Activated B cell treated with CpG ODN at 0.5 μM for 24 hours (primary cell): Measurements from ENCODE around the gene KATNBL1. TPM values are rescaled to one million over a fixed set of nuclear protein-coding genes. Genes with fewer than 3 reads are reported as not detected.
"Not testable (repeated sequence)": the region's sequence is repeated elsewhere in the genome, so short reads cannot be mapped to it uniquely, and the experiment has no call there.

ENCODE experiments used
- ATAC-seq: fragments of 200-7000 bp; cut with Tn5 transposase; one replicate; pipeline ENCODE4 v1.10.0; 2021; ENCODE audit warnings: low read depth, mild to moderate bottlenecking, moderate library complexity
- CTCF ChIA-PET: fragments of 350-600 bp; sonication (Branson Sonifier 250); formaldehyde crosslinking; loops from one replicate; lab custom pipeline; 2021; ENCODE audit warnings: antibody characterized with exemption; lab: Charles Lee
- POLR2A ChIA-PET: fragments of 350-600 bp; sonication (Branson Sonifier 250); formaldehyde crosslinking; loops from one replicate; lab custom pipeline; 2021; ENCODE audit warnings: antibody characterized with exemption; lab: Charles Lee
- DNase-seq: peaks from one replicate; pipeline ENCODE4 v3.0.0; 2022
- H3K27ac Mint-ChIP-seq: one replicate; pipeline ENCODE4 v1.8.0; 2020; ENCODE audit warnings: mixed read lengths
- H3K27me3 Mint-ChIP-seq: one replicate; pipeline ENCODE4 v1.8.0; 2021; ENCODE audit warnings: mixed read lengths
- H3K36me3 Mint-ChIP-seq: one replicate; pipeline ENCODE4 v1.8.0; 2021; ENCODE audit warnings: low read depth, mixed read lengths
- H3K4me1 Mint-ChIP-seq: one replicate; pipeline ENCODE4 v1.8.0; 2021; ENCODE audit warnings: mixed read lengths
- H3K4me3 Mint-ChIP-seq: one replicate; pipeline ENCODE4 v1.8.0; 2020; ENCODE audit warnings: mild to moderate bottlenecking, mixed read lengths
- H3K9me3 Mint-ChIP-seq: one replicate; pipeline ENCODE4 v1.8.0; 2020; ENCODE audit warnings: mixed read lengths
- CTCF ChIP-seq: fragments of 200-600 bp; IDR thresholded peaks from one replicate; pipeline ENCODE4 v1.8.0; 2022; ENCODE audit warnings: antibody characterized with exemption, mild to moderate bottlenecking
- intact Hi-C: fragments of 100-400 bp; cut with micrococcal nuclease; formaldehyde crosslinking; loops from one replicate; pipeline ENCODE4 v1.15.1; 2024
- total RNA-seq: library from RNA; stranded (reverse); gene quantifications from 2 replicates; pipeline ENCODE4 v1.2.3, GENCODE V29; 2022

Gene KATNBL1
- total RNA-seq, 1 donor from 2014 or later = 53.3 TPM

- H3K27ac Mint-ChIP-seq = no peak overlapping the region
- no peak overlapping the region for H3K4me3 Mint-ChIP-seq
- H3K36me3 Mint-ChIP-seq = no peaks in the 10 kb centered on the region
- POLR2A ChIA-PET = no interaction called here
- ATAC-seq (no peak), DNase-seq (no peak)
- TF ChIP-seq CTCF = no peak
- no peaks in the 10 kb centered on the region for H3K9me3 Mint-ChIP-seq
- CTCF ChIA-PET = no interaction called here
- H3K4me1 Mint-ChIP-seq = no peaks in the 10 kb centered on the region
- peaks cover 6% of the 10 kb centered on the region for H3K27me3 Mint-ChIP-seq
- intact Hi-C loops = no loop called here
Measured at GRCh38 chr15:34125945-34126344, 84.0 kb downstream of the KATNBL1 start.

- CTCF ChIA-PET = no interaction called here
- TF ChIP-seq CTCF = no peak
- no peaks in the 10 kb centered on the region for H3K4me1 Mint-ChIP-seq
Measured at GRCh38 chr15:34124651-34125050, 85.2 kb downstream of the KATNBL1 start.

GRCh38 chr15:34122771-34123183 is 87.1 kb downstream of the KATNBL1 start:
- Mint-ChIP-seq H3K27me3 (peaks cover 16% of the 10 kb centered on the region), H3K27ac (no peak overlapping the region), H3K4me3 (no peak overlapping the region), H3K36me3 (no peaks in the 10 kb centered on the region), H3K9me3 (no peaks in the 10 kb centered on the region), H3K4me1 (no peaks in the 10 kb centered on the region)
- TF ChIP-seq CTCF = no peak
- intact Hi-C loops = no loop called here
- DNase-seq (no peak), ATAC-seq (no peak)
- ChIA-PET POLR2A (no interaction called here), CTCF (no interaction called here)

More at GRCh38 chr15:34124651-34125050, 85.2 kb downstream of the KATNBL1 start:
- no peak for DNase-seq
- H3K4me3 Mint-ChIP-seq = no peak overlapping the region
- POLR2A ChIA-PET = no interaction called here
- H3K36me3 Mint-ChIP-seq = no peaks in the 10 kb centered on the region
- H3K9me3 Mint-ChIP-seq = no peaks in the 10 kb centered on the region
- no peak for ATAC-seq
- intact Hi-C loops = no loop called here
- no peak overlapping the region for H3K27ac Mint-ChIP-seq
- peaks cover 14% of the 10 kb centered on the region for H3K27me3 Mint-ChIP-seq

- CTCF ChIA-PET, H3K9me3 Mint-ChIP-seq, H3K27ac Mint-ChIP-seq, intact Hi-C loops, POLR2A ChIA-PET, ATAC-seq, H3K4me1 Mint-ChIP-seq, H3K36me3 Mint-ChIP-seq, H3K4me3 Mint-ChIP-seq, DNase-seq: not testable (repeated sequence)
- H3K27me3 Mint-ChIP-seq = peaks cover 16% of the 10 kb centered on the region
Measured at GRCh38 chr15:34121786-34122185, 88.1 kb downstream of the KATNBL1 start.

GRCh38 chr15:34120420-34120819 is 89.5 kb downstream of the KATNBL1 start:
- H3K36me3 Mint-ChIP-seq, ATAC-seq, H3K27ac Mint-ChIP-seq, H3K9me3 Mint-ChIP-seq, DNase-seq, CTCF ChIA-PET, H3K4me3 Mint-ChIP-seq, intact Hi-C loops, POLR2A ChIA-PET, H3K4me1 Mint-ChIP-seq: not testable (repeated sequence)
- H3K27me3 Mint-ChIP-seq = peaks cover 16% of the 10 kb centered on the region

- H3K4me3 Mint-ChIP-seq = no peak overlapping the region
Measured at GRCh38 chr15:34119291-34119690, 90.6 kb downstream of the KATNBL1 start.

More at GRCh38 chr15:34119291-34119690, 90.6 kb downstream of the KATNBL1 start:
- ATAC-seq (no peak), DNase-seq (no peak)
- CTCF ChIA-PET = no interaction called here
- H3K27ac Mint-ChIP-seq = no peak overlapping the region
- no peaks in the 10 kb centered on the region for H3K4me1 Mint-ChIP-seq
- no peak for TF ChIP-seq CTCF
- H3K9me3 Mint-ChIP-seq = no peaks in the 10 kb centered on the region
- intact Hi-C loops = no loop called here
- POLR2A ChIA-PET = no interaction called here
- peaks cover 16% of the 10 kb centered on the region for H3K27me3 Mint-ChIP-seq
- H3K36me3 Mint-ChIP-seq = no peaks in the 10 kb centered on the region
